Peyer's patch (tissue), 4 donors: ENCODE results near the gene DTL.

Source experiments
- CTCF ChIP-seq, 6 experiments: fragments of 450-650 bp in 4 of 6; fragments of 200-600 bp in 2 of 6; sonication (generic) in 1 of 6; IDR thresholded peaks; one replicate each; pipeline ENCODE4 v1.5.1; 2017 to 2019; ENCODE audit warnings: antibody characterized with exemption in 6 of 6, mild to moderate bottlenecking in 3 of 6, moderate library complexity in 1 of 6
- POLR2A ChIP-seq, 2 donors: fragments of 450-650 bp; IDR thresholded peaks; one replicate each; pipeline ENCODE4 v1.5.1; 2017; ENCODE audit warnings: antibody characterized with exemption in 2 of 2, mild to moderate bottlenecking in 2 of 2, moderate library complexity in 2 of 2

GRCh38 chr1:212037900-212038299, 2.4 kb downstream of the DTL start:
- TF ChIP-seq CTCF (IDR thresholded peaks at IDR 0.05): no peak
- TF ChIP-seq POLR2A (IDR thresholded peaks at IDR 0.05): no peak
